Adipocyte (in vitro differentiated cells): ENCODE measurements around the gene TDP1.

Experiments used
- DNase-seq: peaks from one replicate; pipeline ENCODE4 v3.0.0-alpha.2; 2015; ENCODE audit warnings: low read depth
- H3K27me3 ChIP-seq: replicated peaks from 2 replicates; pipeline ENCODE4 v1.7.0; 2013; ENCODE audit warnings: mild to moderate bottlenecking, low read length, moderate library complexity; ENCODE audit not compliant: control insufficient read depth, insufficient read depth
- H3K36me3 ChIP-seq: 2 replicates; pipeline ENCODE4 v1.7.0; 2013; ENCODE audit warnings: low read length, mild to moderate bottlenecking, moderate library complexity; ENCODE audit not compliant: control insufficient read depth, insufficient read depth, severe bottlenecking
- H3K4me1 ChIP-seq: 2 replicates; pipeline ENCODE4 v1.7.0; 2013; ENCODE audit warnings: mild to moderate bottlenecking, low read length, moderate library complexity; ENCODE audit not compliant: control insufficient read depth, insufficient read depth
- H3K4me3 ChIP-seq: 2 replicates; pipeline ENCODE4 v1.7.0; 2013; ENCODE audit warnings: mild to moderate bottlenecking, low read length, moderate library complexity
- H3K9ac ChIP-seq: 2 replicates; pipeline ENCODE4 v1.7.0; 2013; ENCODE audit warnings: mild to moderate bottlenecking, low read length, moderate library complexity
- H3K9me3 ChIP-seq: 2 replicates; pipeline ENCODE4 v1.7.0; 2013; ENCODE audit warnings: mild to moderate bottlenecking, low read length, moderate library complexity; ENCODE audit not compliant: control insufficient read depth

Gene TDP1

GRCh38 chr14:89918721-89919120, 37.0 kb upstream of the TDP1 start:
- no peak overlapping the region for H3K9ac ChIP-seq
- H3K9me3 ChIP-seq = no peaks in the 10 kb centered on the region
- DNase-seq = no peak
- peaks cover 16% of the 10 kb centered on the region for H3K4me1 ChIP-seq
- no peak overlapping the region for H3K4me3 ChIP-seq
- H3K27me3 ChIP-seq = no peaks in the 10 kb centered on the region
- H3K36me3 ChIP-seq = no peaks in the 10 kb centered on the region

GRCh38 chr14:89920056-89920455, 35.7 kb upstream of the TDP1 start:
- Histone ChIP-seq H3K9ac (no peak overlapping the region), H3K9me3 (no peaks in the 10 kb centered on the region), H3K4me3 (no peak overlapping the region), H3K4me1 (peaks cover 11% of the 10 kb centered on the region), H3K36me3 (no peaks in the 10 kb centered on the region), H3K27me3 (no peaks in the 10 kb centered on the region)
- peak; percentile 64 for DNase-seq

- H3K9ac ChIP-seq = no peak overlapping the region
- no peaks in the 10 kb centered on the region for H3K27me3 ChIP-seq
- no peak for DNase-seq
- peaks cover 11% of the 10 kb centered on the region for H3K4me1 ChIP-seq
- no peaks in the 10 kb centered on the region for H3K9me3 ChIP-seq
- no peaks in the 10 kb centered on the region for H3K36me3 ChIP-seq
- no peak overlapping the region for H3K4me3 ChIP-seq
Measured at GRCh38 chr14:89921346-89921745, 34.4 kb upstream of the TDP1 start.

- H3K4me3 ChIP-seq = no peak overlapping the region
- no peaks in the 10 kb centered on the region for H3K36me3 ChIP-seq
- peak; percentile 84 for DNase-seq
- no peak overlapping the region for H3K9ac ChIP-seq
- H3K9me3 ChIP-seq = no peaks in the 10 kb centered on the region
- peaks cover 17% of the 10 kb centered on the region for H3K4me1 ChIP-seq
- H3K27me3 ChIP-seq = no peaks in the 10 kb centered on the region
Measured at GRCh38 chr14:89922031-89922907, 33.5 kb upstream of the TDP1 start.

- no peaks in the 10 kb centered on the region for H3K36me3 ChIP-seq
- no peaks in the 10 kb centered on the region for H3K27me3 ChIP-seq
- no peak for DNase-seq
- peaks cover 17% of the 10 kb centered on the region for H3K4me1 ChIP-seq
- H3K9ac ChIP-seq = no peak overlapping the region
- no peak overlapping the region for H3K4me3 ChIP-seq
- H3K9me3 ChIP-seq = no peaks in the 10 kb centered on the region
Measured at GRCh38 chr14:89924268-89924667, 31.5 kb upstream of the TDP1 start.

GRCh38 chr14:89926694-89927093, 29.0 kb upstream of the TDP1 start:
- no peak overlapping the region for H3K4me3 ChIP-seq
- no peaks in the 10 kb centered on the region for H3K27me3 ChIP-seq
- H3K9me3 ChIP-seq = no peaks in the 10 kb centered on the region
- no peak overlapping the region for H3K9ac ChIP-seq
- peaks cover 6% of the 10 kb centered on the region for H3K36me3 ChIP-seq
- peak; percentile 74 for DNase-seq
- H3K4me1 ChIP-seq = peaks cover 17% of the 10 kb centered on the region

GRCh38 chr14:89927186-89927865, 28.4 kb upstream of the TDP1 start:
- no peak for DNase-seq

GRCh38 chr14:89933002-89933401, 22.7 kb upstream of the TDP1 start:
- Histone ChIP-seq H3K4me3 (no peak overlapping the region), H3K27me3 (no peaks in the 10 kb centered on the region), H3K4me1 (no peaks in the 10 kb centered on the region), H3K36me3 (peaks cover 6% of the 10 kb centered on the region), H3K9ac (no peak overlapping the region), H3K9me3 (no peaks in the 10 kb centered on the region)
- no peak for DNase-seq

More at GRCh38 chr14:89927186-89927865, 28.4 kb upstream of the TDP1 start:
- no peak overlapping the region for H3K9ac ChIP-seq
- H3K4me1 ChIP-seq = peaks cover 11% of the 10 kb centered on the region
- peaks cover 6% of the 10 kb centered on the region for H3K36me3 ChIP-seq
- no peak overlapping the region for H3K4me3 ChIP-seq
- no peaks in the 10 kb centered on the region for H3K27me3 ChIP-seq
- H3K9me3 ChIP-seq = no peaks in the 10 kb centered on the region

- no peaks in the 10 kb centered on the region for H3K9me3 ChIP-seq
- H3K4me3 ChIP-seq = no peak overlapping the region
- no peaks in the 10 kb centered on the region for H3K36me3 ChIP-seq
- H3K9ac ChIP-seq = no peak overlapping the region
- no peaks in the 10 kb centered on the region for H3K27me3 ChIP-seq
- no peak for DNase-seq
- H3K4me1 ChIP-seq = peaks cover 3% of the 10 kb centered on the region
Measured at GRCh38 chr14:89936654-89937185, 19.0 kb upstream of the TDP1 start.

- Histone ChIP-seq H3K9ac (no peak overlapping the region), H3K4me3 (no peak overlapping the region), H3K36me3 (no peaks in the 10 kb centered on the region), H3K9me3 (no peaks in the 10 kb centered on the region), H3K4me1 (peaks cover 3% of the 10 kb centered on the region), H3K27me3 (no peaks in the 10 kb centered on the region)
- no peak for DNase-seq
Measured at GRCh38 chr14:89941830-89942377, 13.8 kb upstream of the TDP1 start.

GRCh38 chr14:89947344-89947743, 8.4 kb upstream of the TDP1 start:
- Histone ChIP-seq H3K9ac (no peak overlapping the region), H3K4me1 (no peaks in the 10 kb centered on the region), H3K4me3 (no peak overlapping the region), H3K9me3 (no peaks in the 10 kb centered on the region), H3K36me3 (peaks cover 13% of the 10 kb centered on the region), H3K27me3 (no peaks in the 10 kb centered on the region)
- no peak for DNase-seq
